ENCODE data around the gene FYCO1. TPM values are rescaled to one million over a fixed set of nuclear protein-coding genes. Genes with fewer than 3 reads are reported as not detected.

Gene FYCO1
- total and polyA plus RNA-seq, 2 of the 8 experiments (the other 6 are each of a cell fraction or from before 2014, with no cell fraction given): 4.8 to 10.8 TPM

DNA sequence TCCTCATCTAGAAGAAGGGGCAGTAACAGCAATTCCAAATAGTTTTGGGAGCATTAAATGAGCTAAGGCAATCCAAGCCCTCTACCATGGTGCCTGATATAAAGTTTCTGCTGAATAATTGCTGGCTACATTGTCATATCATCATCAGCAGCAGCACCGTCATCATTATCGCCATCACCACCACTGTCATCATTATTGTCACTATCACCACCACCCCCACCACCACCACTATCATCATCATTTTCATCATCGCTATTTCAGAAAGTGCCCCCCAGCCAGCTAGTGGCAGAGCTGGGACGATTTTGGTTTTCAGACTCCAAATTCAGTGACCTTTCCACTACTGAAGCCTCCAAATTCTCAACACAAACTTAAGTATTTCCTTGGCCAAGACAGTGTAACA is 16.6 kb upstream of the FYCO1 start:
- Histone ChIP-seq H3K23ac (ENCODE audit: insufficient read length) (no peak overlapping the region), H2BK5ac (ENCODE audit: low read depth, low read length) (no peak overlapping the region), H3K79me1 (ENCODE audit: low read depth, low read length) (no peaks in the 10 kb centered on the region), H4K8ac (ENCODE audit: extremely low read depth, insufficient read depth, low read length) (no peak overlapping the region), H3K56ac (replicated peaks; ENCODE audit: insufficient read length, low read depth, low read length) (no peak overlapping the region), H3K79me2 (ENCODE audit: control insufficient read depth in 1 of 2, insufficient read depth in 2 of 2, low read length in 2 of 2) (no peaks in the 10 kb centered on the region), H3K23me2 (ENCODE audit: low read depth, low read length) (no peaks in the 10 kb centered on the region), H3K36me3 (ENCODE audit: control insufficient read depth in 2 of 4, insufficient read depth in 4 of 4, low read length in 3 of 4) (no peaks in the 10 kb centered on the region), H3K4me3 (ENCODE audit: extremely low read depth in 1 of 4, insufficient read depth in 2 of 4, low read depth in 3 of 4, low read length in 4 of 4) (no peak overlapping the region), H4K5ac (ENCODE audit: insufficient read length, low read depth, low read length) (no peak overlapping the region), H3K18ac (ENCODE audit: extremely low read depth, low read length) (no peak overlapping the region), H2BK120ac (replicated peaks; ENCODE audit: low read depth, low read length) (no peak overlapping the region), H3K14ac (ENCODE audit: insufficient read length) (no peak overlapping the region), H3K4ac (replicated peaks; ENCODE audit: insufficient read length, low read depth, low read length) (no peak overlapping the region), H2BK20ac (ENCODE audit: low read length) (no peak overlapping the region), H3K27ac (ENCODE audit: low read depth, low read length) (no peak overlapping the region), H3K4me1 (replicated peaks in 1 of 4; ENCODE audit: control insufficient read depth in 3 of 4, insufficient read depth in 4 of 4, low read length in 3 of 4) (no peaks in the 10 kb centered on the region), H2BK12ac (ENCODE audit: low read depth, low read length) (no peak overlapping the region), H2BK15ac (ENCODE audit: low read length) (no peak overlapping the region), H2AK5ac (ENCODE audit: low read depth, low read length) (no peak overlapping the region), H4K20me1 (replicated peaks in 1 of 2; ENCODE audit: control insufficient read depth in 1 of 2, insufficient read depth in 2 of 2, low read length in 2 of 2) (no peaks in the 10 kb centered on the region), H2AFZ (ENCODE audit: low read length) (no peak overlapping the region), H4K91ac (replicated peaks; ENCODE audit: insufficient read length, low read length) (no peak overlapping the region), H3K9ac (replicated peaks in 1 of 4; ENCODE audit: extremely low read depth in 1 of 4, low read depth in 3 of 4, low read length in 3 of 4) (no peak overlapping the region), H3K27me3 (replicated peaks in 1 of 4; ENCODE audit: control insufficient read depth in 3 of 4, extremely low read depth in 1 of 4, insufficient read depth in 3 of 4, low read length in 3 of 4) (no peaks in the 10 kb centered on the region), H3K9me3 (ENCODE audit: insufficient read depth in 2 of 2, low read depth in 1 of 2, low read length in 1 of 2) (no peaks in the 10 kb centered on the region), H3K4me2 (ENCODE audit: insufficient read depth in 1 of 2, low read depth in 2 of 2, low read length in 2 of 2) (no peak overlapping the region)
- DNase-seq (ENCODE audit: low read depth in 1 of 2, low spot score in 2 of 2): no peak
- ChIA-PET CTCF (ENCODE audit: partially characterized antibody) (interaction anchor here (0.7 kb wide), 1 partner anchor 18 kb away, joined by 3 read pairs; no protein-coding TSS in a partner anchor), POLR2A (ENCODE audit: partially characterized antibody) (no interaction called here)
- no peak for TF ChIP-seq CTBP2 (IDR thresholded peaks at IDR 0.05; ENCODE audit: borderline replicate concordance, insufficient read depth, insufficient read length, low read length)
- no peak for TF ChIP-seq ZNF274 (IDR thresholded peaks at IDR 0.05; ENCODE audit: borderline replicate concordance, extremely low read depth, low read length)
- no peak for TF ChIP-seq SRF (IDR thresholded peaks at IDR 0.05; ENCODE audit: low read depth, low read length)
- TF ChIP-seq SUZ12 (IDR thresholded peaks at IDR 0.05; ENCODE audit: low read length): no peak
- no peak for TF ChIP-seq HDAC6 (IDR thresholded peaks at IDR 0.05; ENCODE audit: low read depth, low read length)
- TF ChIP-seq BCL11A (IDR thresholded peaks at IDR 0.05; ENCODE audit: low read depth in 2 of 2, low read length in 2 of 2): no peak
- TF ChIP-seq CHD2 (IDR thresholded peaks at IDR 0.05; ENCODE audit: low read length): no peak
- FAIRE-seq: no peak
- 96% methylated on average over 4 of the region's 4 CpGs; no CpG with 5 or more reads in 1 of the 2 experiments for WGBS, 2 experiments (ENCODE audit: extremely low coverage in 1 of 2, insufficient coverage in 1 of 2, insufficient read length in 1 of 2, insufficient replicate concordance in 2 of 2, low coverage in 1 of 2, low lambda C conversion rate in 2 of 2, missing lambda C conversion rate in 1 of 2)
